WTC11 (cell line): ENCODE measurements around the gene DGKA. TPM values are rescaled to one million over a fixed set of nuclear protein-coding genes. Genes with fewer than 3 reads are reported as not detected.

ENCODE experiments used
- ATAC-seq: fragments of 200-7000 bp; cut with Tn5 transposase; 2 replicates; pipeline ENCODE4 v1.10.0; 2021; ENCODE audit warnings: mild to moderate bottlenecking, moderate library complexity
- CTCF ChIA-PET: fragments of 300-600 bp; sonication (Branson Sonifier 250); formaldehyde crosslinking; loops from one replicate; lab custom pipeline; 2021; ENCODE audit warnings: antibody characterized with exemption; lab: Charles Lee
- POLR2A ChIA-PET: fragments of 350-600 bp; sonication (Branson Sonifier 250); formaldehyde crosslinking; loops from one replicate; lab custom pipeline; 2021; ENCODE audit warnings: antibody characterized with exemption; lab: Charles Lee
- DNase-seq: peaks from one replicate; pipeline ENCODE4 v3.0.0; 2021; ENCODE audit warnings: low spot score
- H3K27ac Mint-ChIP-seq: 2 replicates; pipeline ENCODE4 v1.8.0; 2021; ENCODE audit warnings: mixed read lengths
- H3K27me3 Mint-ChIP-seq: 2 replicates; pipeline ENCODE4 v1.8.0; 2021; ENCODE audit warnings: low read depth, mild to moderate bottlenecking, moderate library complexity, mixed read lengths
- H3K36me3 Mint-ChIP-seq: 2 replicates; pipeline ENCODE4 v1.8.0; 2021; ENCODE audit warnings: mixed read lengths
- H3K4me1 Mint-ChIP-seq: 2 replicates; pipeline ENCODE4 v1.8.0; 2022; ENCODE audit warnings: mixed read lengths
- H3K4me3 Mint-ChIP-seq: 2 replicates; pipeline ENCODE4 v1.8.0; 2021; ENCODE audit warnings: mild to moderate bottlenecking, moderate library complexity, mixed read lengths
- H3K9me3 Mint-ChIP-seq: 2 replicates; pipeline ENCODE4 v1.8.0; 2021; ENCODE audit warnings: mixed read lengths
- CBFB ChIP-seq: sonication (generic); formaldehyde crosslinking; IDR thresholded peaks from 2 replicates; pipeline ENCODE4 v1.8.1; 2022; ENCODE audit warnings: mild to moderate bottlenecking, low read depth, missing genetic modification reagents
- ELF4 ChIP-seq: sonication (generic); formaldehyde crosslinking; IDR thresholded peaks from 2 replicates; pipeline ENCODE4 v1.8.1; 2022; ENCODE audit warnings: low read depth, mild to moderate bottlenecking, moderate library complexity, missing genetic modification reagents
- HMGA2 ChIP-seq: fragments of 250-450 bp; sonication (Bioruptor Pico); IDR thresholded peaks from 2 replicates; pipeline ENCODE4 v1.4.0; 2021; ENCODE audit warnings: mild to moderate bottlenecking, moderate library complexity
- IRF2 ChIP-seq: sonication (generic); formaldehyde crosslinking; IDR thresholded peaks from 2 replicates; pipeline ENCODE4 v1.8.0; 2022; ENCODE audit warnings: low read depth, missing genetic modification reagents, borderline replicate concordance
- NFATC4 ChIP-seq: fragments of 250-450 bp; sonication (Bioruptor Pico); IDR thresholded peaks from 2 replicates; pipeline ENCODE4 v1.9.0; 2021; ENCODE audit warnings: mild to moderate bottlenecking
- OVOL2 ChIP-seq: fragments of 250-450 bp; sonication (Bioruptor Pico); IDR thresholded peaks from 2 replicates; pipeline ENCODE4 v1.9.0; 2021; ENCODE audit warnings: mild to moderate bottlenecking, borderline replicate concordance
- RORB ChIP-seq: fragments of 250-450 bp; sonication (Bioruptor Pico); IDR thresholded peaks from 2 replicates; pipeline ENCODE4 v1.9.0; 2021; ENCODE audit warnings: mild to moderate bottlenecking
- ZNF396 ChIP-seq: fragments of 250-450 bp; sonication (Bioruptor Pico); IDR thresholded peaks from 2 replicates; pipeline ENCODE4 v1.8.0; 2021; ENCODE audit warnings: mild to moderate bottlenecking, moderate library complexity, borderline replicate concordance
- ZNF416 ChIP-seq: fragments of 250-450 bp; sonication (Bioruptor Pico); IDR thresholded peaks from 2 replicates; pipeline ENCODE4 v1.9.0; 2021; ENCODE audit warnings: mild to moderate bottlenecking, inconsistent platforms
- ZNF671 ChIP-seq: fragments of 250-450 bp; sonication (Bioruptor Pico); IDR thresholded peaks from 2 replicates; pipeline ENCODE4 v1.8.0; 2021; ENCODE audit warnings: mild to moderate bottlenecking
- total RNA-seq: library from RNA; stranded (reverse); gene quantifications from 3 replicates; pipeline ENCODE4 v1.2.3, GENCODE V29; 2021
- TF ChIP-seq, protein P1 (sequence below): sonication (generic); formaldehyde crosslinking; IDR thresholded peaks from 2 replicates; pipeline ENCODE4 v1.8.0; 2023; ENCODE audit warnings: missing genetic modification reagents, mild to moderate bottlenecking, borderline replicate concordance
- TF ChIP-seq, protein P2 (sequence below): sonication (generic); formaldehyde crosslinking; conservative IDR thresholded peaks from 2 replicates; pipeline ENCODE4 v1.8.1; 2023; ENCODE audit warnings: mild to moderate bottlenecking, low read depth, missing genetic modification reagents, moderate library complexity
- TF ChIP-seq, protein P3 (sequence below): sonication (generic); formaldehyde crosslinking; IDR thresholded peaks from 2 replicates; pipeline ENCODE4 v1.8.1; 2023; ENCODE audit warnings: mild to moderate bottlenecking, missing genetic modification reagents
- TF ChIP-seq, protein P4 (sequence below): fragments of 250-450 bp; sonication (Bioruptor Pico); conservative IDR thresholded peaks from 2 replicates; pipeline ENCODE4 v1.9.0; 2021; ENCODE audit warnings: mild to moderate bottlenecking
- TF ChIP-seq, protein P5 (sequence below): sonication (generic); formaldehyde crosslinking; IDR thresholded peaks from 2 replicates; pipeline ENCODE4 v1.8.0; 2022; ENCODE audit warnings: mild to moderate bottlenecking, missing genetic modification reagents
- TF ChIP-seq, protein P6 (sequence below): fragments of 250-450 bp; sonication (Bioruptor Pico); IDR thresholded peaks from 2 replicates; pipeline ENCODE4 v1.9.0; 2021; ENCODE audit warnings: moderate library complexity, mild to moderate bottlenecking, inconsistent platforms, borderline replicate concordance
- TF ChIP-seq, protein P7 (sequence below): fragments of 250-450 bp; sonication (Bioruptor Pico); IDR thresholded peaks from 2 replicates; pipeline ENCODE4 v1.9.0; 2021; ENCODE audit warnings: mild to moderate bottlenecking, borderline replicate concordance

Gene DGKA
- total RNA-seq, 1 experiment from 2014 or later = 25.5 TPM

DNA sequence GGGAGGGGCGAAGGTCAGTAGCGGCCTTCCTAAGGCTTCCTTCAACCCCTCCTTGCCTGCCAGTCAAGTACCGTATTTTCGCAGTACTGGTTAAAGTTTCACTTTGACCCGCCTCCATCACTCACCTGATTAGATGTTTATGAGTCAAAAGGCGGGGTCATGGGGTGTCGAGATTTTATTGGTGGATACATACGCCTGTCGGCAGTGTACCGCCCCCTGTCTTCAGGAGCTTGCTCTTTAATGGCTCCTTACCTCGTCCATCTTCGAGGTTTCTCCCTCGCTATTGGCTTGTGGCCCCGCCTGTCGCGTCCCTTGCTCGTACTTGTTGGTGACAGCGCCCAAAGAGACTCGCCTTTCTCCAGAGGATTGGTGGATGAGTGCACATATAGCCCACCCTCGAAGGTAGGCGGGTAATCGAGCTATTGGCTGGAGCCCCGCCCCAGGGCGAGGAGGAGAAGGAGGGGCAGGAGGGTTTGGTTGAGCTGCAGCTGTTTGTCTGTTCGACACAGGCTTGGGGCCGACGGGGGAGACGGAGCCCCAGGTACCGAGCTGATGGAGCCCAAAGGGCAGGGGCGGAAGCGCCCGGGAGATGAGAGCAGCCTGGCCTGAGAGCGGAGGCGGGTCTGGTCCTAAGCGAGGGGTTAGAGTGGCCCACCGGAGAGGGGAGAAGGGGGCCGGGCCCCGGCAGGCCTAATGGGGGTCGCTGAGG, 42.8 kb downstream of the DGKA start, which contains the start of gene RAB5B (continued):
- TF ChIP-seq, protein P1, sequence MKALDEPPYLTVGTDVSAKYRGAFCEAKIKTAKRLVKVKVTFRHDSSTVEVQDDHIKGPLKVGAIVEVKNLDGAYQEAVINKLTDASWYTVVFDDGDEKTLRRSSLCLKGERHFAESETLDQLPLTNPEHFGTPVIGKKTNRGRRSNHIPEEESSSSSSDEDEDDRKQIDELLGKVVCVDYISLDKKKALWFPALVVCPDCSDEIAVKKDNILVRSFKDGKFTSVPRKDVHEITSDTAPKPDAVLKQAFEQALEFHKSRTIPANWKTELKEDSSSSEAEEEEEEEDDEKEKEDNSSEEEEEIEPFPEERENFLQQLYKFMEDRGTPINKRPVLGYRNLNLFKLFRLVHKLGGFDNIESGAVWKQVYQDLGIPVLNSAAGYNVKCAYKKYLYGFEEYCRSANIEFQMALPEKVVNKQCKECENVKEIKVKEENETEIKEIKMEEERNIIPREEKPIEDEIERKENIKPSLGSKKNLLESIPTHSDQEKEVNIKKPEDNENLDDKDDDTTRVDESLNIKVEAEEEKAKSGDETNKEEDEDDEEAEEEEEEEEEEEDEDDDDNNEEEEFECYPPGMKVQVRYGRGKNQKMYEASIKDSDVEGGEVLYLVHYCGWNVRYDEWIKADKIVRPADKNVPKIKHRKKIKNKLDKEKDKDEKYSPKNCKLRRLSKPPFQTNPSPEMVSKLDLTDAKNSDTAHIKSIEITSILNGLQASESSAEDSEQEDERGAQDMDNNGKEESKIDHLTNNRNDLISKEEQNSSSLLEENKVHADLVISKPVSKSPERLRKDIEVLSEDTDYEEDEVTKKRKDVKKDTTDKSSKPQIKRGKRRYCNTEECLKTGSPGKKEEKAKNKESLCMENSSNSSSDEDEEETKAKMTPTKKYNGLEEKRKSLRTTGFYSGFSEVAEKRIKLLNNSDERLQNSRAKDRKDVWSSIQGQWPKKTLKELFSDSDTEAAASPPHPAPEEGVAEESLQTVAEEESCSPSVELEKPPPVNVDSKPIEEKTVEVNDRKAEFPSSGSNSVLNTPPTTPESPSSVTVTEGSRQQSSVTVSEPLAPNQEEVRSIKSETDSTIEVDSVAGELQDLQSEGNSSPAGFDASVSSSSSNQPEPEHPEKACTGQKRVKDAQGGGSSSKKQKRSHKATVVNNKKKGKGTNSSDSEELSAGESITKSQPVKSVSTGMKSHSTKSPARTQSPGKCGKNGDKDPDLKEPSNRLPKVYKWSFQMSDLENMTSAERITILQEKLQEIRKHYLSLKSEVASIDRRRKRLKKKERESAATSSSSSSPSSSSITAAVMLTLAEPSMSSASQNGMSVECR = peak; percentile 62; the same call in 1 of the 2 replicates
- TF ChIP-seq HMGA2 (CRISPR knock-in tag) (no peak), NFATC4 (CRISPR knock-in tag) (no peak), ELF4 (CRISPR knock-in tag) (no peak), IRF2 (CRISPR knock-in tag) (no peak), ZNF416 (CRISPR knock-in tag) (no peak), CBFB (CRISPR knock-in tag) (no peak), OVOL2 (no peak)
- TF ChIP-seq, protein P2, sequence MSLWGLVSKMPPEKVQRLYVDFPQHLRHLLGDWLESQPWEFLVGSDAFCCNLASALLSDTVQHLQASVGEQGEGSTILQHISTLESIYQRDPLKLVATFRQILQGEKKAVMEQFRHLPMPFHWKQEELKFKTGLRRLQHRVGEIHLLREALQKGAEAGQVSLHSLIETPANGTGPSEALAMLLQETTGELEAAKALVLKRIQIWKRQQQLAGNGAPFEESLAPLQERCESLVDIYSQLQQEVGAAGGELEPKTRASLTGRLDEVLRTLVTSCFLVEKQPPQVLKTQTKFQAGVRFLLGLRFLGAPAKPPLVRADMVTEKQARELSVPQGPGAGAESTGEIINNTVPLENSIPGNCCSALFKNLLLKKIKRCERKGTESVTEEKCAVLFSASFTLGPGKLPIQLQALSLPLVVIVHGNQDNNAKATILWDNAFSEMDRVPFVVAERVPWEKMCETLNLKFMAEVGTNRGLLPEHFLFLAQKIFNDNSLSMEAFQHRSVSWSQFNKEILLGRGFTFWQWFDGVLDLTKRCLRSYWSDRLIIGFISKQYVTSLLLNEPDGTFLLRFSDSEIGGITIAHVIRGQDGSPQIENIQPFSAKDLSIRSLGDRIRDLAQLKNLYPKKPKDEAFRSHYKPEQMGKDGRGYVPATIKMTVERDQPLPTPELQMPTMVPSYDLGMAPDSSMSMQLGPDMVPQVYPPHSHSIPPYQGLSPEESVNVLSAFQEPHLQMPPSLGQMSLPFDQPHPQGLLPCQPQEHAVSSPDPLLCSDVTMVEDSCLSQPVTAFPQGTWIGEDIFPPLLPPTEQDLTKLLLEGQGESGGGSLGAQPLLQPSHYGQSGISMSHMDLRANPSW (CRISPR knock-in tag) = no peak
- TF ChIP-seq, protein P3, sequence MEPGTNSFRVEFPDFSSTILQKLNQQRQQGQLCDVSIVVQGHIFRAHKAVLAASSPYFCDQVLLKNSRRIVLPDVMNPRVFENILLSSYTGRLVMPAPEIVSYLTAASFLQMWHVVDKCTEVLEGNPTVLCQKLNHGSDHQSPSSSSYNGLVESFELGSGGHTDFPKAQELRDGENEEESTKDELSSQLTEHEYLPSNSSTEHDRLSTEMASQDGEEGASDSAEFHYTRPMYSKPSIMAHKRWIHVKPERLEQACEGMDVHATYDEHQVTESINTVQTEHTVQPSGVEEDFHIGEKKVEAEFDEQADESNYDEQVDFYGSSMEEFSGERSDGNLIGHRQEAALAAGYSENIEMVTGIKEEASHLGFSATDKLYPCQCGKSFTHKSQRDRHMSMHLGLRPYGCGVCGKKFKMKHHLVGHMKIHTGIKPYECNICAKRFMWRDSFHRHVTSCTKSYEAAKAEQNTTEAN (CRISPR knock-in tag) = no peak
- TF ChIP-seq, protein P4, sequence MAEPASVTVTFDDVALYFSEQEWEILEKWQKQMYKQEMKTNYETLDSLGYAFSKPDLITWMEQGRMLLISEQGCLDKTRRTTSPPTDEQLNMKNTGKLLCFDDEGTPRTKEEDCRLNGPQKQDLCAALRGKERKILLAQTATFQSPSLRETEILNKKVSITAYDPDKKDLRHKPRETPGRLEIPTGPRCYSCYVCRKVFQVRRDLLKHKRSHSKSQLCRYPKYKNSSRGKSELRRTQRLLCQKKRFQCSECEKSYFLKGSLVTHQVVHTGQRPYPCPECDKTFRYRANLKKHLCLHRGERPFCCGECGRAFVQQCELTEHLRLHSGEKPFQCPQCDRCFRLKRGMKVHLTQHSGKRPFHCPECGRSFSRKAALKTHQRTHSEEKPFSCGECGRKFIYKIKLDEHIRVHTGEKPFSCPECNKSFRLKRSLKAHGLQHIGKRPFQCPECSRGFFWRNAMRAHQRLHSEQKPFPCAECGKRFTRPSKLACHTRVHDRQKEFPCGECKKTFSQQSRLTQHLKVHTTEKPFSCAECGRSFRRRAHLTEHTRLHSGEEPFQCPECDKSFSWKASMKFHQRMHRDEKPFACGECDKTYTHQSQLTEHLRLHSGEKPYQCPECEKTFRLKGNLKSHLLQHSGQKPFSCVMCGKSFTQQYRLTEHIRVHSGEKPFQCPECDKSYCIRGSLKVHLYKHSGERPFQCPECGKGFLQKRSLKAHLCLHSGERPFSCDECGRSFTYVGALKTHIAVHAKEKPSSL (CRISPR knock-in tag) = no peak

DNA sequence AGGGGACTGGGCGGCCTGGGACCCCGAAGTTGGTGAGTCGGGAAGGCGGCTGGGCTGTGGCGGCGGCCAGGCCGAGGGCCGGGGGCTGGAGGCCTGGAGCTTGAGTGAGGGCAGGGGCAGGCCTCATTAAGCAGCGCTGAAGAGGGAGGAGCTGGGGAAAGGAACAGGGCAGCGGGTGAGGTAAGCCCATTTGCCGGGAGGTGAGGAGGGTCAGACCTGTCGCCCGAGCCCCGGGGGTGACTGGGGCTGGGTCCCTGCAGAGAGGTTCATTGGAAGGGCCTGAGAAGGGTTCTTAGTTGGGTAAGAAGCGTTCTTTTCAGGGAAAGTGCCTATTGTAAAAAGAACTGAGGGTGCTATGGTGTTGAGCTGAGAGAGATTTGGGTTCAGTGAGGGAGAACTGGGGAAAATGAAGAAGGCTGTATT, 43.4 kb downstream of the DGKA start:
- H3K27ac Mint-ChIP-seq = no peak overlapping the region
- no peaks in the 10 kb centered on the region for H3K27me3 Mint-ChIP-seq
- POLR2A ChIA-PET = interaction anchor here (0.6 to 2.1 kb wide), 24 partner anchors 9 to 1481 kb away, joined by 3 to 22 read pairs (median 5); partner anchors contain the start of genes CD63, DNAJC14, ERBB3 and IKZF4
- CTCF ChIA-PET = interaction anchor here (0.7 to 2.5 kb wide), 33 partner anchors 11 to 663 kb away, joined by 3 to 32 read pairs (median 5); partner anchors contain the start of genes CD63, DNAJC14, ERBB3 and IKZF4
- peak; percentile 8 for ATAC-seq
- no peaks in the 10 kb centered on the region for H3K9me3 Mint-ChIP-seq
- DNase-seq = peak; percentile 54
- H3K4me3 Mint-ChIP-seq = no peak overlapping the region
- H3K4me1 Mint-ChIP-seq = no peaks in the 10 kb centered on the region; the same call in 1 of the 2 replicates
- peaks cover 36% of the 10 kb centered on the region for H3K36me3 Mint-ChIP-seq
- TF ChIP-seq RORB (CRISPR knock-in tag) (no peak), ZNF416 (CRISPR knock-in tag) (no peak), ZNF396 (CRISPR knock-in tag) (no peak), ZNF671 (CRISPR knock-in tag) (no peak)
- TF ChIP-seq, protein P5, sequence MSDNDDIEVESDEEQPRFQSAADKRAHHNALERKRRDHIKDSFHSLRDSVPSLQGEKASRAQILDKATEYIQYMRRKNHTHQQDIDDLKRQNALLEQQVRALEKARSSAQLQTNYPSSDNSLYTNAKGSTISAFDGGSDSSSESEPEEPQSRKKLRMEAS (CRISPR knock-in tag) = peak; percentile 46; the same call in 1 of the 2 replicates
- TF ChIP-seq, protein P6, sequence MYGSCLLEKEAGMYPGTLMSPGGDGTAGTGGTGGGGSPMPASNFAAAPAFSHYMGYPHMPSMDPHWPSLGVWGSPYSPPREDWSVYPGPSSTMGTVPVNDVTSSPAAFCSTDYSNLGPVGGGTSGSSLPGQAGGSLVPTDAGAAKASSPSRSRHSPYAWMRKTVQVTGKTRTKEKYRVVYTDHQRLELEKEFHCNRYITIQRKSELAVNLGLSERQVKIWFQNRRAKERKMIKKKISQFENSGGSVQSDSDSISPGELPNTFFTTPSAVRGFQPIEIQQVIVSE = no peak
- TF ChIP-seq, protein P7, sequence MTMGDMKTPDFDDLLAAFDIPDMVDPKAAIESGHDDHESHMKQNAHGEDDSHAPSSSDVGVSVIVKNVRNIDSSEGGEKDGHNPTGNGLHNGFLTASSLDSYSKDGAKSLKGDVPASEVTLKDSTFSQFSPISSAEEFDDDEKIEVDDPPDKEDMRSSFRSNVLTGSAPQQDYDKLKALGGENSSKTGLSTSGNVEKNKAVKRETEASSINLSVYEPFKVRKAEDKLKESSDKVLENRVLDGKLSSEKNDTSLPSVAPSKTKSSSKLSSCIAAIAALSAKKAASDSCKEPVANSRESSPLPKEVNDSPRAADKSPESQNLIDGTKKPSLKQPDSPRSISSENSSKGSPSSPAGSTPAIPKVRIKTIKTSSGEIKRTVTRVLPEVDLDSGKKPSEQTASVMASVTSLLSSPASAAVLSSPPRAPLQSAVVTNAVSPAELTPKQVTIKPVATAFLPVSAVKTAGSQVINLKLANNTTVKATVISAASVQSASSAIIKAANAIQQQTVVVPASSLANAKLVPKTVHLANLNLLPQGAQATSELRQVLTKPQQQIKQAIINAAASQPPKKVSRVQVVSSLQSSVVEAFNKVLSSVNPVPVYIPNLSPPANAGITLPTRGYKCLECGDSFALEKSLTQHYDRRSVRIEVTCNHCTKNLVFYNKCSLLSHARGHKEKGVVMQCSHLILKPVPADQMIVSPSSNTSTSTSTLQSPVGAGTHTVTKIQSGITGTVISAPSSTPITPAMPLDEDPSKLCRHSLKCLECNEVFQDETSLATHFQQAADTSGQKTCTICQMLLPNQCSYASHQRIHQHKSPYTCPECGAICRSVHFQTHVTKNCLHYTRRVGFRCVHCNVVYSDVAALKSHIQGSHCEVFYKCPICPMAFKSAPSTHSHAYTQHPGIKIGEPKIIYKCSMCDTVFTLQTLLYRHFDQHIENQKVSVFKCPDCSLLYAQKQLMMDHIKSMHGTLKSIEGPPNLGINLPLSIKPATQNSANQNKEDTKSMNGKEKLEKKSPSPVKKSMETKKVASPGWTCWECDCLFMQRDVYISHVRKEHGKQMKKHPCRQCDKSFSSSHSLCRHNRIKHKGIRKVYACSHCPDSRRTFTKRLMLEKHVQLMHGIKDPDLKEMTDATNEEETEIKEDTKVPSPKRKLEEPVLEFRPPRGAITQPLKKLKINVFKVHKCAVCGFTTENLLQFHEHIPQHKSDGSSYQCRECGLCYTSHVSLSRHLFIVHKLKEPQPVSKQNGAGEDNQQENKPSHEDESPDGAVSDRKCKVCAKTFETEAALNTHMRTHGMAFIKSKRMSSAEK (CRISPR knock-in tag) = 0 out of 2 replicates have a peak, but pooled peaks have one; percentile 39
